Measurements from ENCODE around the gene TM9SF4.

TM9SF4 gene

GRCh38 chr20:32109392-32110172 lies at the start of gene TM9SF4:
Gene TM9SF4, plus strand, starts transcription at chr20:32109714. Its CDS starts 27 bp downstream, at chr20:32109741.
- DNase-seq: peak; percentile 88 to 92

GRCh38 chr20:32062776-32063170 lies 46.7 kb upstream of the TM9SF4 start:
- DNase-seq: peak; percentile 27 to 38

- no peak for DNase-seq
Measured at GRCh38 chr20:32063695-32064094, 45.8 kb upstream of the TM9SF4 start.

- no peak for DNase-seq
Measured at GRCh38 chr20:32064667-32065066, 44.8 kb upstream of the TM9SF4 start.

GRCh38 chr20:32067234-32067821 lies 42.2 kb upstream of the TM9SF4 start:
- DNase-seq: no peak

- DNase-seq: no peak
Measured at GRCh38 chr20:32068174-32068573, 41.3 kb upstream of the TM9SF4 start.

GRCh38 chr20:32069711-32070110 lies 39.8 kb upstream of the TM9SF4 start:
- DNase-seq: no peak

GRCh38 chr20:32070282-32070681 lies 39.2 kb upstream of the TM9SF4 start:
- DNase-seq: no peak

- DNase-seq: no peak
Measured at GRCh38 chr20:32070690-32071213, 38.8 kb upstream of the TM9SF4 start.

- DNase-seq: no peak
Measured at GRCh38 chr20:32071395-32072167, 37.9 kb upstream of the TM9SF4 start.

- DNase-seq: no peak
Measured at GRCh38 chr20:32072168-32072750, 37.3 kb upstream of the TM9SF4 start.

- DNase-seq: no peak
Measured at GRCh38 chr20:32075534-32075933, 34.0 kb upstream of the TM9SF4 start.

GRCh38 chr20:32077190-32077589 lies 32.3 kb upstream of the TM9SF4 start:
- peak in 1 of 2 donors; percentile 1 for DNase-seq

- DNase-seq: no peak
Measured at GRCh38 chr20:32078322-32078721, 31.2 kb upstream of the TM9SF4 start.

- DNase-seq: no peak
Measured at GRCh38 chr20:32078791-32079190, 30.7 kb upstream of the TM9SF4 start.

GRCh38 chr20:32079655-32080109 lies 29.8 kb upstream of the TM9SF4 start:
- no peak for DNase-seq

- no peak for DNase-seq
Measured at GRCh38 chr20:32080783-32081182, 28.7 kb upstream of the TM9SF4 start.

GRCh38 chr20:32083469-32083868 lies 26.0 kb upstream of the TM9SF4 start:
- DNase-seq: no peak

- DNase-seq: no peak
Measured at GRCh38 chr20:32087070-32087469, 22.4 kb upstream of the TM9SF4 start.

- no peak for DNase-seq
Measured at GRCh38 chr20:32088759-32089158, 20.8 kb upstream of the TM9SF4 start.

GRCh38 chr20:32089637-32090362 lies 19.7 kb upstream of the TM9SF4 start:
- DNase-seq: no peak

- DNase-seq: peak; percentile 35 to 40
Measured at GRCh38 chr20:32091888-32092346, 17.6 kb upstream of the TM9SF4 start.

Data from hippocampal formation (tissue), 2 donors.